ENCODE results near the gene IMP4.
"Not testable (repeated sequence)": the region's sequence is repeated elsewhere in the genome, so short reads cannot be mapped to it uniquely, and the experiment has no call there.

Gene IMP4

DNA sequence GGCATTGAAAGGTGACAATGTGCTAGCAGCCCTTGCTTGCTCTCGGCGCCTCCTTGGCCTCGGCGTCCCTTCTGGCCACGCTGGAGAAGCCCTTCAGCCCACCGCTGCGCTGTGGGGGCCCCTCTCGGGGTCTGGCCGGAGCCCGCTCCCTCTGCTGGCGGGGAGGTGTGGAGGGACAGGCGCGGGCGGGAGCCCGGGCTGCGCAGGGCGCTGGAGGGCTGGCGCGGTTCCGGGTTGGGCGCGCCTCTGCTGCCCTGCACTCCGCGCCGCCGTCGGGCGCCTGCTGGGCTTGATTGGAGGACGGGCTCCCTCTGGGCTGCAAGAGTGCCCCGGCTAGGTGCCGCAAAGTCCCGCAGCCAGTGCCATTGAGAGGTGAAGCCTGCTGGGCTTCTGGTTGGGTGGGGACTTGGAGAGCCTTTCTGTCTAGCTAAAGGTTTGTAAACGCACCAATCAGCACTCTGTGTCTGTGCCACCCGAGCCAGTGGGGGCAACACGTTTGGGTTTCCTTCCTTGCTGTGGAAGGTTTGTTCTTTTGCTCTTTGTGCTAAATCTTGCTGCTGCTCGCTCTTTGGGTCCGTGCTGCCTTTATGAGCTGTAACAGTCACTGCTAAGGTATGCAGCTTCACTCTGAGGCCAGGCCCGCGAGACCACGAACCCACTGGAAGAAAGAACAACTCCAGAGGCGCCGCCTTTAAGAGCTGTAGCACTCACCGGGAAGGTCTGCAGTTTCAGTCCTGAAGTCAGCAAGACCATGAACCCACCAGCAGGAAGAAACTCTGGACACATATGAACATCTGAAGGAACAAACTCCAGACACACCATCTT, 14.8 kb upstream of the IMP4 start:
- DNase-seq (ENCODE audit: low read depth) = no peak
- no peak overlapping the region for H3K4me3 ChIP-seq (ENCODE audit: low read length)

DNA sequence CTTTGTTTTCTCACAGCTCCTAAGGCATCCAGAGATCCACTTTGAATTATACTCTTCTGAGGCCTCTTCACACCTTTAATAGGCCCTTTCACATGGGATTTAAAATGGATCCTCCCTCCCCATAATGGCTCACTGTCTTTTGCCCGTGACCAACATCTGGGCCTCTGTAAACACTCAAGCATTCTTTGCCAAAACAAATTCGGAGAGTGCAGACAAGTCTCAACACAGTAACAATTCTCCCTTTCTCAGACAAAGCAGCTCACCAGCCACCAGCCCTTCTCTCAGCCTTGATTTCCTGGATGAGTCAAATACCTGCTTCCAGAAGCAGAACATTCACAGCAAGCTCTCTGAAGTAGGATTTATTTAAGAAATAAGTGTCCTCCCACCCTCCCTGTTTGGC, 14.0 kb upstream of the IMP4 start:
- no peak for DNase-seq (ENCODE audit: low read depth)
- TF ChIP-seq, protein P1, sequence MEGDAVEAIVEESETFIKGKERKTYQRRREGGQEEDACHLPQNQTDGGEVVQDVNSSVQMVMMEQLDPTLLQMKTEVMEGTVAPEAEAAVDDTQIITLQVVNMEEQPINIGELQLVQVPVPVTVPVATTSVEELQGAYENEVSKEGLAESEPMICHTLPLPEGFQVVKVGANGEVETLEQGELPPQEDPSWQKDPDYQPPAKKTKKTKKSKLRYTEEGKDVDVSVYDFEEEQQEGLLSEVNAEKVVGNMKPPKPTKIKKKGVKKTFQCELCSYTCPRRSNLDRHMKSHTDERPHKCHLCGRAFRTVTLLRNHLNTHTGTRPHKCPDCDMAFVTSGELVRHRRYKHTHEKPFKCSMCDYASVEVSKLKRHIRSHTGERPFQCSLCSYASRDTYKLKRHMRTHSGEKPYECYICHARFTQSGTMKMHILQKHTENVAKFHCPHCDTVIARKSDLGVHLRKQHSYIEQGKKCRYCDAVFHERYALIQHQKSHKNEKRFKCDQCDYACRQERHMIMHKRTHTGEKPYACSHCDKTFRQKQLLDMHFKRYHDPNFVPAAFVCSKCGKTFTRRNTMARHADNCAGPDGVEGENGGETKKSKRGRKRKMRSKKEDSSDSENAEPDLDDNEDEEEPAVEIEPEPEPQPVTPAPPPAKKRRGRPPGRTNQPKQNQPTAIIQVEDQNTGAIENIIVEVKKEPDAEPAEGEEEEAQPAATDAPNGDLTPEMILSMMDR (conservative IDR thresholded peaks at IDR 0.05; ENCODE audit: low read depth, low read length) = no peak
- H3K4me3 ChIP-seq (ENCODE audit: low read length) = no peak overlapping the region

More for the DNA sequence above, 14.8 kb upstream of the IMP4 start:
- TF ChIP-seq, protein P1 (conservative IDR thresholded peaks at IDR 0.05; ENCODE audit: low read depth, low read length) = no peak

DNA sequence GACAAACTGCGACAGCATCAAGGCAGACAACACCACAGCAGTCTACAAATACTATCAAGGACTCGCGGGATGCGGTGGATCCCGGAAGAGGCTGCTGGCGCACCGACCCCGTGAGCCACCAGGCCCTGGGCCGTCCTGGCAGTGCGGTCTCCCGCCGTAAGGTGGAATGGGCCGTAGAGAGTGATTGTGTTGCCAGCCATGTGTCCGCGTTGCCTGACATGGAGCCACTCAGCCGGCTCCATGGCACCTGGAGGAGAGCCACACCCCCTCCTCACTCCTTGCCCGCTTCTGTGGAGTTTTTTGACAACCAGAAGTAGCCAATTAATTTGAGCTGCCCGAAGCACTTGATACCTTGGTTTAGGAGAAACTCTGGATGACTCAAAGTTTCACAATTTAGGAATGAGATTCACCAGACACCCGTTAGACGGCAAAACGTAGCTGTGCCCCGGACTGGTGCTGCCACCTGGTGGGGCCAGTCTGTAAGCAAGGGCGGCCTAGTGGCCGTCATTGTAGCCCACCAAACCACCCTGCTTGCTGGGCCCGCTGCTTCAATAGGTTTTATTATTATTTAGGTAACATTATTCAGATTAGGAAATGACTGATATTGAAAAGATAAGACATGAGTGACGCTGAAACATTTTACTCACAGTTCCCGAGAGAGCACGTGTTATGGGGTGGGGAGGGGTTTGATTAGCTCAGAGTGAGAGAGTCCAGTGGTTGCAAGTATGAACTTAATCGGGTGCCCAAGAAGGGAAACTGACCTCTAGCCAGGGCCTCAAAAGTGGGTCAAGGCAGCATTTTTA, 10.2 kb upstream of the IMP4 start:
- TF ChIP-seq, protein P1 (conservative IDR thresholded peaks at IDR 0.05; ENCODE audit: low read depth, low read length) = peak; percentile 95
- DNase-seq (ENCODE audit: low read depth) = no peak
- H3K4me3 ChIP-seq (ENCODE audit: low read length) = peak overlapping the region; percentile 24

- not testable (repeated sequence) for DNase-seq (ENCODE audit: low read depth)
Measured at GRCh38 chr2:130333253-130333652, 9.4 kb upstream of the IMP4 start.

DNA sequence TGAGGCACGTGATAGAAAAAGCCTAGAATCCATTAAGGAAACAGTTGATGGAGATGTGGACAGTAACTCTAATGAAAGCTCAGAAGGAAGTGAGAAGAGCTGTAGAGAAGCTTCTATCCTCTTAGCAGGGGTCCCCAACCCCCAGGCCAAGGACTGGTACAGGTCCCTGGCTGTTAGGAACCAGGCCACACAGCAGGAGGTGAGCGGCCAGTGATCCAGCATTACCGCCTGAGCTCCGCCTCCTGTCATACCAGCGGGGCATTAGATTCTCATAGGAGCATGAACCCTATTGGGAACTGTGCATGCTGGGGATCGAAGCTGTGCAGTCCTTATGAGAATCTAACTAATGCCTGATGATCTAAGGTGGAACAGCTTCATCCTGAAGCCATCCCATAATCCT, 8.7 kb upstream of the IMP4 start:
- TF ChIP-seq, protein P1 (conservative IDR thresholded peaks at IDR 0.05; ENCODE audit: low read depth, low read length) = no peak
- DNase-seq (ENCODE audit: low read depth) = no peak

More at GRCh38 chr2:130333253-130333652, 9.4 kb upstream of the IMP4 start:
- H3K4me3 ChIP-seq (ENCODE audit: low read length) = not testable (repeated sequence)

GRCh38 chr2:130335226-130335625, 7.5 kb upstream of the IMP4 start:
- DNase-seq (ENCODE audit: low read depth) = no peak
- H3K4me3 ChIP-seq (ENCODE audit: low read length) = no peak overlapping the region
- TF ChIP-seq, protein P1 (conservative IDR thresholded peaks at IDR 0.05; ENCODE audit: low read depth, low read length) = no peak

More for the DNA sequence above, 8.7 kb upstream of the IMP4 start:
- no peak overlapping the region for H3K4me3 ChIP-seq (ENCODE audit: low read length)

- TF ChIP-seq, protein P1 (conservative IDR thresholded peaks at IDR 0.05; ENCODE audit: low read depth, low read length) = no peak
- DNase-seq (ENCODE audit: low read depth) = no peak
- peak overlapping the region; percentile 74 for H3K4me3 ChIP-seq (ENCODE audit: low read length)
Measured at GRCh38 chr2:130336150-130336876, 6.4 kb upstream of the IMP4 start.

Data from retinal pigment epithelial cell (primary cell).